SK-N-SH (cell line): ENCODE measurements around the gene TBP. TPM values are rescaled to one million over a fixed set of nuclear protein-coding genes. Genes with fewer than 3 reads are reported as not detected.
A peak's percentile ranks its signal among the peaks of the same experiment; 100 is the strongest.

Experiments
- CTCF ChIA-PET: fragments of 300-600, 350-600 bp; formaldehyde crosslinking; extraction: SDS; loops from one replicate; lab custom pipeline; 2021; lab: Yijun Ruan, JAX
- POLR2A ChIA-PET: fragments of 350-600 bp; sonication (Branson Sonifier 250); formaldehyde crosslinking; extraction: SDS; loops from one replicate; lab custom pipeline; 2020; ENCODE audit warnings: antibody characterized with exemption, inconsistent platforms; lab: Yijun Ruan, JAX
- DNase-seq: peaks from one replicate; pipeline ENCODE4 v3.0.0; 2012
- H2AFZ ChIP-seq: fragments of 200-600 bp; sonication (generic); 2 replicates; pipeline ENCODE4 v1.8.1; 2016; ENCODE audit warnings: antibody characterized with exemption, mild to moderate bottlenecking, low read depth
- H3F3A ChIP-seq: fragments of 200-600 bp; sonication (generic); replicated peaks from 2 replicates; pipeline ENCODE3; 2016; ENCODE audit warnings: antibody characterized with exemption, mild to moderate bottlenecking; ENCODE audit not compliant: insufficient read depth
- H3K27ac ChIP-seq, 2 experiments: fragments of 200-500 bp in 1 of 2; fragments of 200-600 bp in 1 of 2; sonication (Bioruptor generic) in 1 of 2; sonication (generic), shearing (Covaris generic) in 1 of 2; 2 replicates each; pipeline versions ENCODE4 v1.5.1 to v1.6.1; 2014 to 2016; ENCODE audit warnings: low read depth in 2 of 2, inconsistent platforms in 1 of 2, low read length in 1 of 2, mild to moderate bottlenecking in 1 of 2, mixed read lengths in 1 of 2
- H3K27me3 ChIP-seq: fragments of 200-600 bp; sonication (generic), shearing (Covaris generic); 2 replicates; pipeline ENCODE4 v1.6.1; 2016; ENCODE audit warnings: mixed run types; ENCODE audit not compliant: insufficient read depth
- H3K36me3 ChIP-seq, 2 experiments: fragments of 200-500 bp in 1 of 2; fragments of 200-600 bp in 1 of 2; sonication (Bioruptor generic) in 1 of 2; sonication (generic) in 1 of 2; replicated peaks in 1 of 2; 2 replicates each; pipeline versions ENCODE3 to v1.5.1; 2014 to 2016; ENCODE audit warnings: low read length in 1 of 2, mild to moderate bottlenecking in 1 of 2; ENCODE audit not compliant: insufficient read depth in 2 of 2, control insufficient read depth in 1 of 2
- H3K4me1 ChIP-seq, 2 experiments: fragments of 200-500 bp in 1 of 2; fragments of 200-600 bp in 1 of 2; sonication (Bioruptor generic) in 1 of 2; sonication (generic), shearing (Covaris generic) in 1 of 2; 2 replicates each; pipeline versions ENCODE4 v1.5.1 to v1.6.1; 2014 to 2016; ENCODE audit warnings: low read depth in 1 of 2, low read length in 1 of 2, mixed run types in 1 of 2; ENCODE audit not compliant: insufficient read depth in 2 of 2, control insufficient read depth in 1 of 2
- H3K4me2 ChIP-seq: fragments of 200-600 bp; sonication (generic), shearing (Covaris generic); 2 replicates; pipeline ENCODE4 v1.6.1; 2017; ENCODE audit warnings: mixed run types
- H3K4me3 ChIP-seq, 2 experiments: fragments of 200-500 bp in 1 of 2; fragments of 200-600 bp in 1 of 2; sonication (Bioruptor generic) in 1 of 2; sonication (generic), shearing (Covaris generic) in 1 of 2; 2 replicates each; pipeline versions ENCODE4 v1.5.1 to v1.8.1; 2014 to 2016; ENCODE audit warnings: low read depth in 2 of 2, inconsistent platforms in 1 of 2, low read length in 1 of 2, mild to moderate bottlenecking in 1 of 2, mixed read lengths in 1 of 2, moderate library complexity in 1 of 2
- H3K79me2 ChIP-seq: fragments of 200-600 bp; sonication (generic); 2 replicates; pipeline ENCODE4 v1.8.1; 2017; ENCODE audit warnings: mild to moderate bottlenecking; ENCODE audit not compliant: insufficient read depth
- H3K9ac ChIP-seq: fragments of 200-600 bp; sonication (generic); 2 replicates; pipeline ENCODE4 v1.6.1; 2017; ENCODE audit warnings: mixed run types
- H3K9me2 ChIP-seq: fragments of 200-600 bp; sonication (generic); 2 replicates; pipeline ENCODE4 v1.6.1; 2017; ENCODE audit warnings: mixed run types
- H3K9me3 ChIP-seq: fragments of 200-600 bp; sonication (generic); 2 replicates; pipeline ENCODE4 v1.6.1; 2017; ENCODE audit warnings: mixed run types, mild to moderate bottlenecking, moderate library complexity
- H4K20me1 ChIP-seq: fragments of 200-600 bp; sonication (generic); 2 replicates; pipeline ENCODE4 v1.6.1; 2017; ENCODE audit warnings: mild to moderate bottlenecking, mixed run types; ENCODE audit not compliant: insufficient read depth
- ELF1 ChIP-seq: IDR thresholded peaks from 2 replicates; pipeline ENCODE4 v1.4.0; 2012
- EP300 ChIP-seq, 2 experiments: IDR thresholded peaks; 2 replicates each; pipeline versions ENCODE4 v1.4.0 to v1.6.1; 2012; ENCODE audit warnings: borderline replicate concordance in 1 of 2, low read depth in 1 of 2, low read length in 1 of 2
- FOSL2 ChIP-seq: IDR thresholded peaks from 2 replicates; pipeline ENCODE4 v1.4.0; 2012; ENCODE audit warnings: low read depth, mild to moderate bottlenecking, moderate library complexity, borderline replicate concordance
- FOXJ3 ChIP-seq: sonication (generic); formaldehyde crosslinking; IDR thresholded peaks from 2 replicates; pipeline ENCODE4 v1.5.1; 2020; ENCODE audit warnings: mild to moderate bottlenecking, missing genetic modification reagents
- FOXM1 ChIP-seq: IDR thresholded peaks from 2 replicates; pipeline ENCODE4 v1.4.0; 2012; ENCODE audit warnings: low read depth, mild to moderate bottlenecking
- GATA2 ChIP-seq: sonication (generic); formaldehyde crosslinking; IDR thresholded peaks from 2 replicates; pipeline ENCODE4 v1.5.0; 2020; ENCODE audit warnings: mild to moderate bottlenecking, missing genetic modification reagents
- IRF3 ChIP-seq: fragments of 150-350 bp; IDR thresholded peaks from 2 replicates; pipeline ENCODE4 v1.6.1; 2016; ENCODE audit warnings: mild to moderate bottlenecking, low read depth, low read length
- MAX ChIP-seq: IDR thresholded peaks from 2 replicates; pipeline ENCODE4 v1.4.0; 2012; ENCODE audit warnings: low read depth
- MEF2A ChIP-seq: IDR thresholded peaks from 2 replicates; pipeline ENCODE4 v1.4.0; 2012; ENCODE audit warnings: low read depth, borderline replicate concordance
- NFIC ChIP-seq: IDR thresholded peaks from 2 replicates; pipeline ENCODE4 v1.4.0; 2012; ENCODE audit warnings: borderline replicate concordance
- NRF1 ChIP-seq: IDR thresholded peaks from 2 replicates; pipeline ENCODE4 v1.6.1; 2012; ENCODE audit warnings: low read depth, mild to moderate bottlenecking, low read length
- PBX3 ChIP-seq: IDR thresholded peaks from 2 replicates; pipeline ENCODE4; 2012
- POLR2AphosphoS5 ChIP-seq: IDR thresholded peaks from 2 replicates; pipeline ENCODE4 v1.6.1; 2012; ENCODE audit warnings: low read depth, low read length
- RAD21 ChIP-seq: IDR thresholded peaks from 2 replicates; pipeline ENCODE4 v1.6.1; 2012; ENCODE audit warnings: mild to moderate bottlenecking, low read length
- RCOR1 ChIP-seq: fragments of 150-350 bp; IDR thresholded peaks from 2 replicates; pipeline ENCODE4 v1.6.1; 2017; ENCODE audit warnings: antibody characterized with exemption, low read length
- RFX5 ChIP-seq: IDR thresholded peaks from 2 replicates; pipeline ENCODE4 v1.6.1; 2012; ENCODE audit warnings: mild to moderate bottlenecking, improper control_type of control experiment, low read length
- SIN3A ChIP-seq: IDR thresholded peaks from 2 replicates; pipeline ENCODE4 v1.6.1; 2012; ENCODE audit warnings: low read depth, mild to moderate bottlenecking, low read length, moderate library complexity, borderline replicate concordance
- SMC3 ChIP-seq: IDR thresholded peaks from 2 replicates; pipeline ENCODE4 v1.6.1; 2012; ENCODE audit warnings: low read depth, low read length, improper control_type of control experiment
- TAF1 ChIP-seq: IDR thresholded peaks from 2 replicates; pipeline ENCODE4 v1.6.1; 2012; ENCODE audit warnings: low read depth, mild to moderate bottlenecking, low read length, moderate library complexity, borderline replicate concordance
- TEAD4 ChIP-seq: IDR thresholded peaks from 2 replicates; pipeline ENCODE4 v1.4.0; 2012; ENCODE audit warnings: mild to moderate bottlenecking, borderline replicate concordance; ENCODE audit not compliant: insufficient read depth
- USF1 ChIP-seq: IDR thresholded peaks from 2 replicates; pipeline ENCODE4 v1.4.0; 2012; ENCODE audit warnings: low read depth, borderline replicate concordance
- USF2 ChIP-seq: fragments of 150-350 bp; IDR thresholded peaks from 2 replicates; pipeline ENCODE4 v1.6.1; 2017; ENCODE audit warnings: antibody characterized with exemption, low read length, low read depth, borderline replicate concordance
- YY1 ChIP-seq: IDR thresholded peaks from 2 replicates; pipeline ENCODE4 v1.4.0; 2012; ENCODE audit warnings: low read depth, mild to moderate bottlenecking
- WGBS: methylation state at CpG from one replicate; pipeline ENCODE4 v1.1.6; 2017; ENCODE audit warnings: low lambda C conversion rate; 5-methylcytosine and 5-hydroxymethylcytosine counted together
- polyA plus RNA-seq, 3 experiments: library from polyadenylated mRNA; depleted of rRNA; stranded (reverse); fragments of >200 nt; gene quantifications; 2 replicates each; pipeline ENCODE4 v1.2.3, GENCODE V29; 2012

The TBP gene
- polyA plus RNA-seq, 1 of the 3 experiments (the other 2 are of a cell fraction) = 45.5 TPM

- Histone ChIP-seq H3K4me2 (no peak overlapping the region), H3K79me2 (peaks cover 100% of the 10 kb centered on the region), H3K9ac (no peak overlapping the region), H3K9me3 (no peaks in the 10 kb centered on the region), H2AFZ (no peak overlapping the region), H3K36me3 (peaks cover 92 to 95% of the 10 kb centered on the region in 2 experiments), H4K20me1 (peaks cover 75% of the 10 kb centered on the region), H3K27me3 (no peaks in the 10 kb centered on the region), H3F3A (peaks cover 10% of the 10 kb centered on the region)
- POLR2A ChIA-PET = no interaction called here
- TF ChIP-seq IRF3 = no peak
- TF ChIP-seq RAD21 = no peak
- TF ChIP-seq, all 33 proteins: peak for 0
- WGBS = 55% methylated on average over 2 of the region's 2 CpGs
- Histone ChIP-seq H3K27ac (no peak overlapping the region), H3K4me3 (no peak overlapping the region), H3K9me2 (no peaks in the 10 kb centered on the region), H3K4me1 (no peaks in the 10 kb centered on the region; a peak in 1 of 4 replicates)
- no peak for DNase-seq
- CTCF ChIA-PET = interaction anchor here (2.2 kb wide), 1 partner anchor 16 kb away, joined by 6 read pairs; no protein-coding TSS in a partner anchor
These were observed 8.8 kb upstream of the TBP start for GRCh38 chr6:170545405-170545804.

- Histone ChIP-seq H3K4me3 (peak within 1 kb of the TSS; percentile 89 to 100), H3K9me2 (no peaks in the 10 kb centered on the region), H3K9ac (peak within 1 kb of the TSS; percentile 90), H3F3A (peaks cover 10% of the 10 kb centered on the region), H3K9me3 (no peaks in the 10 kb centered on the region), H3K27me3 (no peaks in the 10 kb centered on the region), H3K4me2 (peak within 1 kb of the TSS; percentile 91), H3K36me3 (peaks cover 29 to 37% of the 10 kb centered on the region in 2 experiments), H3K27ac (peak within 1 kb of the TSS; percentile 92 to 96), H2AFZ (peak within 1 kb of the TSS; percentile 89), H3K79me2 (peaks cover 90% of the 10 kb centered on the region), H4K20me1 (peaks cover 48% of the 10 kb centered on the region), H3K4me1 (peaks cover 19 to 23% of the 10 kb centered on the region in 2 experiments; a peak in 3 of 4 replicates)
- POLR2A ChIA-PET = interaction anchor here (0.6 to 1.3 kb wide), 6 partner anchors 15 to 803 kb away, joined by 3 to 10 read pairs (median 4); partner anchors contain the start of gene PDCD2
- WGBS = 3% methylated on average over 21 of the region's 41 CpGs
- DNase-seq = peak; percentile 80
- CTCF ChIA-PET = interaction anchor here (1.2 to 1.5 kb wide), 2 partner anchors 721 to 762 kb away, joined by 4 to 5 read pairs; no protein-coding TSS in a partner anchor
- TF ChIP-seq RAD21 (no peak), RCOR1 (no peak), TAF1 (peak; percentile 91), SIN3A (peak; percentile 92; the same call in 1 of the 2 replicates), TEAD4 (no peak), USF2 (no peak), EP300 (IDR thresholded peaks at IDR 0.05; ENCODE audit: borderline replicate concordance in 1 of 2, low read depth in 1 of 2, low read length in 1 of 2) (peak in 1 of 2 experiments; percentile 39; a peak in 1 of 4 replicates), MEF2A (no peak), RFX5 (no peak), USF1 (no peak), NRF1 (peak; percentile 51), YY1 (peak; percentile 91), POLR2AphosphoS5 (peak; percentile 96), FOSL2 (no peak), SMC3 (no peak), FOXM1 (no peak), MAX (peak; percentile 88), FOXJ3 (CRISPR knock-in tag) (no peak), GATA2 (CRISPR knock-in tag) (no peak), ELF1 (peak; percentile 92), PBX3 (0 out of 2 replicates have a peak, but pooled peaks have one; percentile 3), NFIC (no peak)
These were observed 1.2 kb upstream of the TBP start, which contains the start of gene PSMB1 for GRCh38 chr6:170552765-170553533. PSMB1 (minus strand) TSS chr6:170553307; CDS start chr6:170553242, 65 bp downstream.
